HepG2 (cell line): ENCODE measurements around the gene DCC.

Source experiments
- AGO1 ChIP-seq: fragments of 200-400 bp; formaldehyde crosslinking; IDR thresholded peaks from 2 replicates; pipeline ENCODE4 v1.6.1; 2017; ENCODE audit warnings: mild to moderate bottlenecking, low read depth, low read length, moderate library complexity; ENCODE audit not compliant: poor library complexity, severe bottlenecking
- CBX2 ChIP-seq, 2 experiments: fragments of 200-600 bp in 1 of 2; sonication (generic); formaldehyde crosslinking in 1 of 2; IDR thresholded peaks; 2 replicates each; pipeline versions ENCODE4 v1.7.0 to v1.8.1; 2018 to 2022; ENCODE audit warnings: low read depth in 2 of 2, low read length in 1 of 2, mild to moderate bottlenecking in 1 of 2, missing genetic modification reagents in 1 of 2
- HDAC1 ChIP-seq: sonication (generic); formaldehyde crosslinking; IDR thresholded peaks from 2 replicates; pipeline ENCODE4 v1.5.1; 2020; ENCODE audit warnings: mild to moderate bottlenecking, missing genetic modification reagents
- MIER3 ChIP-seq: IDR thresholded peaks from 2 replicates; pipeline ENCODE4 v1.6.1; 2016; ENCODE audit warnings: missing compliant biosample characterization, borderline replicate concordance
- MLX ChIP-seq: IDR thresholded peaks from 2 replicates; pipeline ENCODE4 v1.6.1; 2016
- NFATC3 ChIP-seq: sonication (generic); formaldehyde crosslinking; IDR thresholded peaks from 2 replicates; pipeline ENCODE4 v1.5.1; 2020; ENCODE audit warnings: mild to moderate bottlenecking, missing genetic modification reagents
- NR3C1 ChIP-seq: sonication (generic); formaldehyde crosslinking; IDR thresholded peaks from 2 replicates; pipeline ENCODE4 v1.4.0; 2020; ENCODE audit warnings: missing genetic modification reagents
- POLR2A ChIP-seq, 2 experiments: IDR thresholded peaks; 2 replicates each; pipeline ENCODE4 v1.6.1; 2011; ENCODE audit warnings: low read depth in 2 of 2, low read length in 2 of 2, mild to moderate bottlenecking in 1 of 2, moderate library complexity in 1 of 2; ENCODE audit not compliant: insufficient read depth in 1 of 2
- POLR2AphosphoS2 ChIP-seq: IDR thresholded peaks from 2 replicates; pipeline ENCODE4 v1.6.1; 2011; ENCODE audit warnings: low read depth, low read length, improper control_type of control experiment
- SIN3A ChIP-seq: IDR thresholded peaks from 2 replicates; pipeline ENCODE4 v1.6.1; 2011; ENCODE audit warnings: low read depth, mild to moderate bottlenecking, control low read depth, low read length, borderline replicate concordance
- XBP1 ChIP-seq: sonication (generic); formaldehyde crosslinking; IDR thresholded peaks from 2 replicates; pipeline ENCODE4 v1.5.0; 2020; ENCODE audit warnings: missing genetic modification reagents
- ZNF629 ChIP-seq: sonication (generic); formaldehyde crosslinking; conservative IDR thresholded peaks from 2 replicates; pipeline ENCODE4 v1.5.0; 2020; ENCODE audit warnings: missing genetic modification reagents
- ZNF7 ChIP-seq: IDR thresholded peaks from 2 replicates; pipeline ENCODE4 v1.6.1; 2016; ENCODE audit warnings: missing biosample characterization, missing genetic modification reagents
- ZNF709 ChIP-seq: sonication (generic); formaldehyde crosslinking; IDR thresholded peaks from 2 replicates; pipeline ENCODE4 v1.5.0; 2020; ENCODE audit warnings: mild to moderate bottlenecking, missing genetic modification reagents

GRCh38 chr18:52648201-52648600 is 308.2 kb downstream of the DCC start:
- no peak for TF ChIP-seq POLR2A (IDR thresholded peaks at IDR 0.05; ENCODE audit: insufficient read depth in 1 of 2, low read depth in 2 of 2, low read length in 2 of 2)
- TF ChIP-seq ZNF629 (CRISPR knock-in tag) = no peak
- TF ChIP-seq ZNF7 (CRISPR knock-in tag) = no peak
- TF ChIP-seq MIER3 (CRISPR knock-in tag) = no peak
- TF ChIP-seq POLR2AphosphoS2 = no peak
- no peak for TF ChIP-seq ZNF709
- TF ChIP-seq NFATC3 (CRISPR knock-in tag) = no peak
- no peak for TF ChIP-seq CBX2 (IDR thresholded peaks at IDR 0.05; ENCODE audit: low read depth, low read length)
- TF ChIP-seq CBX2 (CRISPR knock-in tag; IDR thresholded peaks at IDR 0.05; ENCODE audit: low read depth) = no peak
- no peak for TF ChIP-seq AGO1
- TF ChIP-seq SIN3A = no peak
- no peak for TF ChIP-seq HDAC1 (CRISPR knock-in tag)
- TF ChIP-seq XBP1 (CRISPR knock-in tag) = no peak
- no peak for TF ChIP-seq NR3C1
- TF ChIP-seq MLX (CRISPR knock-in tag) = no peak
